Measurements from ENCODE around the gene TTLL1. TPM values are rescaled to one million over a fixed set of nuclear protein-coding genes. Genes with fewer than 3 reads are reported as not detected.

The TTLL1 gene
- 11.5 and 16.2 TPM in 2 replicates for total RNA-seq

GRCh38 chr22:43088984-43089717 is at the start of gene TTLL1:
Gene TTLL1 (minus strand): TSS chr22:43089391. CDS start chr22:43075586, 13,805 bp downstream.

GRCh38 chr22:43110444-43110926 is 21.3 kb upstream of the TTLL1 start, which contains the start of gene BIK:
Gene BIK (plus strand): TSS chr22:43110750. CDS start chr22:43124023, 13,273 bp downstream.

GRCh38 chr22:43014869-43015676 is 74.1 kb downstream of the TTLL1 start, which contains the start of gene PACSIN2:
Gene PACSIN2 (minus strand): TSS chr22:43015149. CDS start chr22:42912080, 103,069 bp downstream.

Other genes starting within 250 kb of the TTLL1 start
- gene ARFGAP3, start 232.1 kb downstream of the TTLL1 start, total RNA-seq: 72.2 and 87.6 TPM in 2 replicates
- gene PACSIN2, start 74.2 kb downstream of the TTLL1 start, total RNA-seq: 48.3 and 60.1 TPM in 2 replicates
- gene BIK, start 21.4 kb upstream of the TTLL1 start, total RNA-seq: not detected in 2 replicates
- 8.2 and 11.1 TPM in 2 replicates for gene MCAT, start 54.0 kb upstream of the TTLL1 start, total RNA-seq
- gene TSPO, start 62.2 kb upstream of the TTLL1 start, total RNA-seq: 224 and 354 TPM in 2 replicates
- gene TTLL12, start 97.7 kb upstream of the TTLL1 start, total RNA-seq: 25.8 and 39.2 TPM in 2 replicates

Data from smooth muscle cell of the pulmonary artery (primary cell).